KMS-11 (cell line): ENCODE results near the gene BBS7.

Source experiments
- H2AFZ ChIP-seq: fragments of 200-600 bp; sonication (generic); 2 replicates; pipeline ENCODE4 v1.6.1; 2016; ENCODE audit warnings: antibody characterized with exemption, mixed run types, low read depth
- H3K27ac ChIP-seq: fragments of 200-600 bp; sonication (generic); 2 replicates; pipeline ENCODE4 v1.6.1; 2016; ENCODE audit warnings: mild to moderate bottlenecking, mixed run types
- H3K27me3 ChIP-seq: fragments of 200-600 bp; sonication (generic); 2 replicates; pipeline ENCODE4 v1.6.1; 2017; ENCODE audit warnings: mild to moderate bottlenecking, low read depth, mixed run types, moderate library complexity; ENCODE audit not compliant: insufficient read depth
- H3K36me3 ChIP-seq: fragments of 200-600 bp; sonication (generic); 2 replicates; pipeline ENCODE4 v1.6.1; 2017; ENCODE audit warnings: mild to moderate bottlenecking, mixed run types; ENCODE audit not compliant: insufficient read depth
- H3K4me1 ChIP-seq: fragments of 200-600 bp; sonication (generic); 2 replicates; pipeline ENCODE4 v1.6.1; 2016; ENCODE audit warnings: mild to moderate bottlenecking, low read depth, mixed run types; ENCODE audit not compliant: poor library complexity, severe bottlenecking
- H3K4me2 ChIP-seq: fragments of 200-600 bp; sonication (generic); 2 replicates; pipeline ENCODE4 v1.7.0; 2016; ENCODE audit warnings: mild to moderate bottlenecking, mixed run types
- H3K4me3 ChIP-seq: fragments of 200-600 bp; sonication (generic); IDR thresholded peaks from 2 replicates; pipeline ENCODE4 v1.6.1; 2017; ENCODE audit warnings: low read depth, low read length, mixed read lengths; ENCODE audit not compliant: insufficient read depth
- H3K79me2 ChIP-seq: fragments of 200-600 bp; sonication (generic); 2 replicates; pipeline ENCODE4 v1.6.1; 2016; ENCODE audit warnings: low read depth, mixed run types; ENCODE audit not compliant: insufficient read depth
- H3K9ac ChIP-seq: fragments of 200-600 bp; sonication (generic); 2 replicates; pipeline ENCODE4 v1.6.1; 2016; ENCODE audit warnings: mild to moderate bottlenecking, mixed run types
- H4K20me1 ChIP-seq: fragments of 200-600 bp; sonication (generic); 2 replicates; pipeline ENCODE4 v1.6.1; 2016; ENCODE audit warnings: mild to moderate bottlenecking, mixed run types; ENCODE audit not compliant: insufficient read depth
- CTCF ChIP-seq: fragments of 200-600 bp; sonication (generic); conservative IDR thresholded peaks from 2 replicates; pipeline ENCODE4 v1.6.1; 2017; ENCODE audit warnings: low read depth, mild to moderate bottlenecking, antibody characterized with exemption, low read length, moderate library complexity, mixed read lengths

Gene BBS7

GRCh38 chr4:121790976-121791375 is 79.3 kb downstream of the BBS7 start:
- Histone ChIP-seq H3K79me2 (no peaks in the 10 kb centered on the region), H3K36me3 (no peaks in the 10 kb centered on the region), H3K4me3 (no peak overlapping the region), H3K27me3 (no peaks in the 10 kb centered on the region), H4K20me1 (no peaks in the 10 kb centered on the region), H3K9ac (no peak overlapping the region), H3K27ac (no peak overlapping the region), H3K4me2 (no peak overlapping the region), H3K4me1 (no peaks in the 10 kb centered on the region), H2AFZ (no peak overlapping the region)
- TF ChIP-seq CTCF: no peak

DNA sequence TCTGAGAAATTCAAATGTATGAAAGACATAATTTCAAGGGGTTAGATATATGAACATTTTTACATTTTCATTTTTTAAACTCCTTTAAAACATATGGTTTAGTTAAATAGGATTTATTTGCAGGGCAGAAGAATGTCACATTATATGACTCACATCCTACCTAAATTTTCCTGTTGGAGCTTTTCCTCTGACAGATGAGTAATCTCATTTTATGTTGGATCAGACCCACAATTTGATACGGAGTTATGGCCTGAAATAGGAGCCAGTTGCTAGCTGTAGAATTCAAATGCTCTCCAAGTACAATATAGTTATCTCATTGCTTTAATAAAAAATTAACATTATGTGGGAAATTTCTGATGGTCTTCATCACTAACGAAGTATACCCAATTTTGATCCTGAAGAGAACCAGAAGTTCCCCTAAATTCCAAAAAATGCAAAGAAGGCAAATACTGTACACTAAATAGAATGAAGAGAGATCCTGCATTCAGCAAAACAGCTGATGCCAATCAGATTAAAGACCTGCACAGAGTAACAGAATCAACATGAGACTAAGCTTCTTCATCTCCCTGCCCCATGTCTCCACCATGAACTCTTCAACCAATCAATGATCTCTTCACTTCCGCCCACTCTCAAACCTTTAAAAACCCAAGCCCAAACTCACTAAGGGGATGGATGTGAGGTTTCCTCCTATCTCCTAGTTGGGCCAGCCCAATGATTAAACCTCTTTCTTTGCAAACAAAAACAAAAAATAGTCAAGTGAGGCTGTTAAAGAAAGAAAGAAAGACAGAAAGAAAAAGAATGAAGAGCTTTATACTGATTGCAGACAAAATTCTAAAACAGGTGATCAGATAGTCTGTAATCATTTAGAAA is 80.1 kb downstream of the BBS7 start:
- H2AFZ ChIP-seq: no peak overlapping the region
- no peaks in the 10 kb centered on the region for H3K27me3 ChIP-seq
- no peaks in the 10 kb centered on the region for H3K4me1 ChIP-seq
- no peaks in the 10 kb centered on the region for H3K36me3 ChIP-seq
- H3K4me2 ChIP-seq: no peak overlapping the region
- H3K27ac ChIP-seq: no peak overlapping the region
- H3K4me3 ChIP-seq: no peak overlapping the region
- no peak overlapping the region for H3K9ac ChIP-seq
- no peak for TF ChIP-seq CTCF
- H4K20me1 ChIP-seq: no peaks in the 10 kb centered on the region
- no peaks in the 10 kb centered on the region for H3K79me2 ChIP-seq

DNA sequence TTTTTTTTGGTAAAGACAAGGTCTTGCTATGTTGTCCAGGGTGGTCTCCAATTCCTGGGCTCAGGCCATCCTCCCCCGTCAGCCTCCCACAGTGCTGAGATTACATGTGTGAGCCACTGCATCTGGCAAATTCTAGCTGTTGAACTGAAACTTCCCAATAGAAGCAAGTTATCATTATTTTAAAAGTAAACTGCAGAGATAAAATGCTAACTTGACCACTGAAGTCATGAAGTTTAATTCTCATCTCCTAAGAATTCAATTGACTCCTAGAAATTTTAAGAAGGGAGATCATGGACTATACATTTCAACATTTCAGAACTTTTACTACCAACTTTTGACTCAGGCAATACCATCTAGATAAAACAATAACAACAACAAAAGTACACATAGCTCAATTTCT is 80.8 kb downstream of the BBS7 start:
- Histone ChIP-seq H3K9ac (no peak overlapping the region), H3K4me1 (no peaks in the 10 kb centered on the region), H3K4me2 (no peak overlapping the region), H3K27me3 (no peaks in the 10 kb centered on the region), H3K36me3 (no peaks in the 10 kb centered on the region), H4K20me1 (no peaks in the 10 kb centered on the region), H3K79me2 (no peaks in the 10 kb centered on the region), H3K27ac (no peak overlapping the region), H3K4me3 (no peak overlapping the region), H2AFZ (no peak overlapping the region)
- TF ChIP-seq CTCF: no peak

DNA sequence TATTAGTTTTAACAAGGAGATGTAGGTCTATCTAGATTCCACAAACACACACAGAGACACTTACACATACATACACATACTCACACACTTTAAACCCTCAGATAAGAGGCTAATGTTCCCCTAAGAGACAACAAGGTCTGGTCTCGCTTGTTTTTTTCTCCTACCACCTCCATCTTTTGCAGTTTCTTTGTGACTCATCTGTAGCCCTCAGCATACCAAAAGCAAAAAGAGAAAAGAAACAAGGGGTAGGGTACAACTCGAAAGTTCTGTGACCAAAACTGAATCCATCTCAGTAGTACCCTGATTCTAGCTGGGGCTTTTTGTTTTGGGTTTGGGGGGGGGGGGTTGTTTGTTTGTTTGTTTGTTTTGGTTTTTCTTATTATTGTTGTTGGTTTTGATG is 81.4 kb downstream of the BBS7 start:
- Histone ChIP-seq H3K27me3 (no peaks in the 10 kb centered on the region), H3K4me3 (no peak overlapping the region), H3K79me2 (no peaks in the 10 kb centered on the region), H2AFZ (no peak overlapping the region), H3K27ac (no peak overlapping the region), H4K20me1 (no peaks in the 10 kb centered on the region), H3K4me2 (no peak overlapping the region), H3K4me1 (no peaks in the 10 kb centered on the region), H3K36me3 (no peaks in the 10 kb centered on the region), H3K9ac (no peak overlapping the region)
- TF ChIP-seq CTCF: no peak
